Astrocyte (in vitro differentiated cells and primary cell): ENCODE data around the gene RHOT1. TPM values are rescaled to one million over a fixed set of nuclear protein-coding genes. Genes with fewer than 3 reads are reported as not detected.
A peak's percentile ranks its signal among the peaks of the same experiment; 100 is the strongest.

Experiments used
- DNase-seq: peaks from one replicate; pipeline ENCODE4 v3.0.0-alpha.2; 2010; ENCODE audit warnings: low read depth
- FAIRE-seq: peaks from 2 replicates; lab custom pipeline; 2011; peaks lifted over from hg19 to GRCh38; lab: Jason Lieb, UNC
- H2AFZ ChIP-seq: 2 replicates; pipeline ENCODE4 v1.6.0; 2012; ENCODE audit warnings: low read depth, low read length, inconsistent platforms
- H3K27ac ChIP-seq: 2 replicates; pipeline ENCODE4 v1.5.1; 2011; ENCODE audit warnings: low read depth, low read length, inconsistent platforms
- H3K27me3 ChIP-seq: 2 replicates; pipeline ENCODE4 v1.6.0; 2011; ENCODE audit warnings: low read length, inconsistent platforms; ENCODE audit not compliant: insufficient read depth
- H3K36me3 ChIP-seq: 2 replicates; pipeline ENCODE4 v1.5.1; 2011; ENCODE audit warnings: low read length, inconsistent platforms; ENCODE audit not compliant: insufficient read depth
- H3K4me1 ChIP-seq: 2 replicates; pipeline ENCODE4 v1.5.1; 2011; ENCODE audit warnings: low read length, inconsistent platforms; ENCODE audit not compliant: insufficient read depth
- H3K4me2 ChIP-seq: 2 replicates; pipeline ENCODE4 v1.6.0; 2012; ENCODE audit warnings: low read length, inconsistent platforms
- H3K4me3 ChIP-seq: 2 replicates; pipeline ENCODE4 v1.5.1; 2011; ENCODE audit warnings: low read depth, mild to moderate bottlenecking, low read length, inconsistent platforms; ENCODE audit not compliant: insufficient read depth
- H3K79me2 ChIP-seq: 2 replicates; pipeline ENCODE4 v1.6.0; 2012; ENCODE audit warnings: mild to moderate bottlenecking, low read length, inconsistent platforms; ENCODE audit not compliant: insufficient read depth
- H3K9ac ChIP-seq: 2 replicates; pipeline ENCODE4 v1.6.0; 2012; ENCODE audit warnings: mild to moderate bottlenecking, low read length, inconsistent platforms
- H3K9me3 ChIP-seq: 2 replicates; pipeline ENCODE4 v1.5.1; 2012; ENCODE audit warnings: low read depth, mild to moderate bottlenecking, low read length, inconsistent platforms; ENCODE audit not compliant: insufficient read depth
- H4K20me1 ChIP-seq: 2 replicates; pipeline ENCODE4 v1.6.0; 2012; ENCODE audit warnings: low read length, inconsistent platforms; ENCODE audit not compliant: insufficient read depth
- H3K27ac Mint-ChIP-seq: one replicate; pipeline ENCODE4 v1.8.0; 2021; ENCODE audit warnings: mild to moderate bottlenecking, mixed read lengths; ENCODE audit not compliant: unreplicated experiment
- H3K27me3 Mint-ChIP-seq: one replicate; pipeline ENCODE4 v1.8.0; 2021; ENCODE audit warnings: low read depth, mixed read lengths; ENCODE audit not compliant: unreplicated experiment
- H3K36me3 Mint-ChIP-seq: one replicate; pipeline ENCODE4 v1.8.0; 2021; ENCODE audit warnings: low read depth, mixed read lengths; ENCODE audit not compliant: unreplicated experiment
- H3K4me1 Mint-ChIP-seq: one replicate; pipeline ENCODE4 v1.8.0; 2021; ENCODE audit warnings: low read depth, mixed read lengths; ENCODE audit not compliant: unreplicated experiment
- H3K4me3 Mint-ChIP-seq: one replicate; pipeline ENCODE4 v1.8.0; 2021; ENCODE audit warnings: mild to moderate bottlenecking, moderate library complexity, mixed read lengths; ENCODE audit not compliant: unreplicated experiment
- H3K9me3 Mint-ChIP-seq: one replicate; pipeline ENCODE4 v1.8.0; 2021; ENCODE audit warnings: mild to moderate bottlenecking, mixed read lengths; ENCODE audit not compliant: unreplicated experiment
- CTCF ChIP-seq: IDR thresholded peaks from 2 replicates; pipeline ENCODE4 v1.5.1; 2011; ENCODE audit warnings: low read depth, mild to moderate bottlenecking, inconsistent platforms, low read length, moderate library complexity; ENCODE audit not compliant: insufficient read depth
- EZH2 ChIP-seq: IDR thresholded peaks from 2 replicates; pipeline ENCODE4 v1.6.1; 2012; ENCODE audit warnings: mild to moderate bottlenecking, low read length, inconsistent platforms; ENCODE audit not compliant: insufficient read depth
- total RNA-seq: library from RNA; stranded (reverse); gene quantifications from 2 replicates; pipeline ENCODE4 v1.2.1, GENCODE V29; 2021

The RHOT1 gene
- total RNA-seq, 1 donor from 2014 or later = 20.9 TPM

GRCh38 chr17:32268734-32269288 lies 126.5 kb downstream of the RHOT1 start:
- H3K4me3 ChIP-seq = no peak overlapping the region
- H3K4me1 Mint-ChIP-seq = peaks cover 20% of the 10 kb centered on the region
- H3K4me1 ChIP-seq = peaks cover 16% of the 10 kb centered on the region
- no peaks in the 10 kb centered on the region for H3K9me3 ChIP-seq
- H3K79me2 ChIP-seq = no peaks in the 10 kb centered on the region
- no peaks in the 10 kb centered on the region for H3K9me3 Mint-ChIP-seq
- H3K4me2 ChIP-seq = no peak overlapping the region
- H3K27ac ChIP-seq = no peak overlapping the region
- H4K20me1 ChIP-seq = peaks cover 20% of the 10 kb centered on the region
- H3K27ac Mint-ChIP-seq = no peak overlapping the region
- FAIRE-seq (no peak), DNase-seq (no peak)
- peaks cover 58% of the 10 kb centered on the region for H3K27me3 ChIP-seq
- H3K4me3 Mint-ChIP-seq = no peak overlapping the region
- H3K36me3 ChIP-seq = no peaks in the 10 kb centered on the region
- TF ChIP-seq CTCF = no peak
- TF ChIP-seq EZH2 = peak; percentile 9
- H2AFZ ChIP-seq = no peak overlapping the region
- H3K27me3 Mint-ChIP-seq = peaks cover 44% of the 10 kb centered on the region
- H3K9ac ChIP-seq = no peak overlapping the region
- H3K36me3 Mint-ChIP-seq = no peaks in the 10 kb centered on the region

- Mint-ChIP-seq H3K4me3 (no peak overlapping the region), H3K27me3 (peaks cover 39% of the 10 kb centered on the region), H3K36me3 (no peaks in the 10 kb centered on the region), H3K9me3 (no peaks in the 10 kb centered on the region), H3K27ac (no peak overlapping the region), H3K4me1 (peaks cover 25% of the 10 kb centered on the region)
- H4K20me1 ChIP-seq = peaks cover 18% of the 10 kb centered on the region
- no peaks in the 10 kb centered on the region for H3K9me3 ChIP-seq
- peaks cover 16% of the 10 kb centered on the region for H3K4me1 ChIP-seq
- no peak overlapping the region for H3K4me2 ChIP-seq
- no peak overlapping the region for H3K9ac ChIP-seq
- DNase-seq = no peak
- FAIRE-seq = no peak
- no peaks in the 10 kb centered on the region for H3K79me2 ChIP-seq
- H2AFZ ChIP-seq = no peak overlapping the region
- peaks cover 55% of the 10 kb centered on the region for H3K27me3 ChIP-seq
- TF ChIP-seq EZH2 (no peak), CTCF (no peak)
- no peaks in the 10 kb centered on the region for H3K36me3 ChIP-seq
- no peak overlapping the region for H3K4me3 ChIP-seq
- H3K27ac ChIP-seq = no peak overlapping the region
Measured at GRCh38 chr17:32269377-32269776, 127.1 kb downstream of the RHOT1 start.

GRCh38 chr17:32271844-32272243 lies 129.5 kb downstream of the RHOT1 start:
- Mint-ChIP-seq H3K27me3 (peaks cover 30% of the 10 kb centered on the region), H3K36me3 (no peaks in the 10 kb centered on the region), H3K9me3 (no peaks in the 10 kb centered on the region), H3K27ac (no peak overlapping the region), H3K4me1 (peaks cover 32% of the 10 kb centered on the region), H3K4me3 (no peak overlapping the region)
- H3K27me3 ChIP-seq = peaks cover 41% of the 10 kb centered on the region
- no peaks in the 10 kb centered on the region for H3K79me2 ChIP-seq
- H3K4me3 ChIP-seq = no peak overlapping the region
- no peak overlapping the region for H3K27ac ChIP-seq
- H3K4me2 ChIP-seq = no peak overlapping the region
- DNase-seq = no peak
- no peak overlapping the region for H2AFZ ChIP-seq
- FAIRE-seq = no peak
- no peak overlapping the region for H3K9ac ChIP-seq
- H3K9me3 ChIP-seq = no peaks in the 10 kb centered on the region
- H3K36me3 ChIP-seq = no peaks in the 10 kb centered on the region
- no peak for TF ChIP-seq CTCF
- no peak for TF ChIP-seq EZH2
- H4K20me1 ChIP-seq = peaks cover 9% of the 10 kb centered on the region
- peaks cover 25% of the 10 kb centered on the region for H3K4me1 ChIP-seq
